D341Med (cell line): ENCODE data around the gene TGFBR2.

Source experiments
- DNase-seq: peaks from one replicate; pipeline ENCODE4 v3.0.0; 2012; ENCODE audit warnings: low spot score

Gene TGFBR2

DNA sequence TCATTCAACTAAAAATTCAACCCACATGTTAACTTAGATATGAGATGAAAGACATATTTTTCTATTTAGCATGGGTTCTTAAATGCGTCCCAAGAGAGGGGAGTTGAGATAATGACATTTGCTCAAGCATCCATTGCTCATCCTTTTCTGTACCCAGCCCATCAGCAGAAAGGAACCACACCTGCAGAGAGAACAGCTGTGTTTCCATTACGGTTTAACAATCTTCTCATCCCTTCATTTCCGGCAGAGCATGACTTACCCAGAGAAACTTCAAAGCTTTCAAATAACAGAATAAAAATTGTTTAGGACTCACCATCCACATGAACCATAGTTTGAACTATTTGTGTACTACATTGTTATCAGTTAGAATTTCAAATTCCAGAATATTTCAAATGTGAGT, 113.1 kb downstream of the TGFBR2 start:
- DNase-seq, result no peak

DNA sequence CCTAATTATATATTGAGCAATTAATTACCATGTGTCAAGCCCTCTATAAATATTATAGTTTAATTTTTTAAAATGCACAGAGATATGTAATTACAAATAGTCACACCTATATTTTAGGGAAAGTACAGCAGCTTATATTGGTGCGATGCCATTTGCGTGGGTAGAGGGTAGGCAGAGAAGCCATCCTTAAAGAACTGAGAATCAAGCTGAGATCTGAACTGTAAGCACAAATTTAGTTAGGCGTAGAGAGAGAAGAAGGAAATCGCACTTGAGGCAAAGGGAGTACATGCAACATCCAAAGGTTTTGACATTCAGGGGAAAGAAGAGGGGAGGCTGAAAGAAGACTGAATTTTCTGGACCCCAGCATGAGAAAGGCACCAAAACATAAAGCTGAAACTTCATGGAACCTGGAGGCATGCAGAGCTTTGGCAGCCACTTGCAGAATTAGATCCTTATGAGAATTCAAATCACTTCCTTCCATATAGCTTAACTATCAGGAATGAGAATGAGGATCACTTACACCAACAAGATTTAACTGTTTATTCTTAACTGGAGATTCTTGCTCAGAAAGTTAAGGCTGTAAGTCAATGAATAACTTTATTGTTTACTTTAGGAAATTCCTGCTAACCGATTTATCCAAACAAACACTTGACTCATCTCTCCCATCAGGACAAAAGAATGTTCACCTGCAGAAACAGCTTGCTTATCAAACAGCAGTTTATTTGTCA, 114.3 kb downstream of the TGFBR2 start:
- no peak for DNase-seq

DNA sequence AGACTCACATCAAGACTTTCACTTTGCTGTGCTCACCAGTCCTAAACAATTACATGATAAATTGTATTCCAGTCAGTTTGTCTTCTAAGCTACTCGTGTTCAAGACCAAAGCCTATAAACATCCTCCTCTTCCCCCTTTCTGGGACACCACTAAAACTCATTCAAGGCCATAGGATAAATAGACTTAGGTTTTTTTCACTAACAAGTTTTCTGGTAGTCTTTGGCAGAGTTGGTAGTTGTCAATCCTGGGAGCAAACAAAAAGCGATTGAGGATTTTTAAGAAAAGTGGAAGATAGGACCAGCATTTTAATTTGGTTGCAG, 114.9 kb downstream of the TGFBR2 start:
- no peak for DNase-seq

GRCh38 chr3:30723211-30723610, 116.8 kb downstream of the TGFBR2 start:
- no peak for DNase-seq

DNA sequence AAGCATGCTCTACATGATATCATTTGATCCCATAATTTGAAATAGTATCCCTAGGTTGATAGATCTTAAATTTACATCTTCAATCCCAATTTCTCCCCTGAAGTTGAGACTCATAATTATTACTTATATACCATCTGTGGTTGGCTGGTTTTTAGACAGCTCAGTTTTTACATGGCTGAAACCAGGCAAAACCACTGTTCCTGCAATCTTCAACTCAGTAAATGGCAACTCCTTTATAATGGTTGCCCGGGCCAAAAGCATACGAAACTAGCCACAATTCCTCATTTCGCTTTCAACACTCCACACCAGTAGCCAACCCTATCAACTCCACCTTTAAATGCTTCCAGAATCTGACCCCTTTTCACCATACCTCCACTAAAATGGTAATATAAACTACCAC, 118.5 kb downstream of the TGFBR2 start:
- DNase-seq, result no peak

GRCh38 chr3:30728143-30728542, 121.7 kb downstream of the TGFBR2 start:
- no peak for DNase-seq

GRCh38 chr3:30729512-30729911, 123.1 kb downstream of the TGFBR2 start:
- DNase-seq, result no peak

- DNase-seq, result no peak
Measured at GRCh38 chr3:30729936-30730335, 123.5 kb downstream of the TGFBR2 start.

DNA sequence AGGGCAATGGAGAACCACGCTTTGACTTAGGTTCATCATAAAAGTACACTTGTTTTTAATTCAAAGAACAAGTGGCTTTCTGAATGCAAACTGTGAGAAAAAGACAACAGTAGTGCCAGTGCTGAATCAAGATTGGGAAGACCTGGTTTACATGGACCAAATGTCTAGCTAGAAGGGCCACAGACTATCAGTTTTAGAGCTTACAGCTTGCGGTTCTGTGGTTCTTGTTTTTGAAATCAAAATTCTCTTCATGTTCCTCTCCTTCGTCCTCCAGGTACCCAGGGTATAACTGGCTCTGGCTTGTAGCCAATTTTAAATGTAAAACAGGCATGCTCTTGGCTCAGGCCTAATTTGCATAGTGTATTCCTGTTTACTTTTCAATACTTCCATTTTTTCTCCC, 124.6 kb downstream of the TGFBR2 start:
- no peak for DNase-seq

- no peak for DNase-seq
Measured at GRCh38 chr3:30733209-30733608, 126.8 kb downstream of the TGFBR2 start.

- no peak for DNase-seq
Measured at GRCh38 chr3:30733696-30734095, 127.3 kb downstream of the TGFBR2 start.

- DNase-seq, result no peak
Measured at GRCh38 chr3:30737743-30738499, 131.5 kb downstream of the TGFBR2 start.

DNA sequence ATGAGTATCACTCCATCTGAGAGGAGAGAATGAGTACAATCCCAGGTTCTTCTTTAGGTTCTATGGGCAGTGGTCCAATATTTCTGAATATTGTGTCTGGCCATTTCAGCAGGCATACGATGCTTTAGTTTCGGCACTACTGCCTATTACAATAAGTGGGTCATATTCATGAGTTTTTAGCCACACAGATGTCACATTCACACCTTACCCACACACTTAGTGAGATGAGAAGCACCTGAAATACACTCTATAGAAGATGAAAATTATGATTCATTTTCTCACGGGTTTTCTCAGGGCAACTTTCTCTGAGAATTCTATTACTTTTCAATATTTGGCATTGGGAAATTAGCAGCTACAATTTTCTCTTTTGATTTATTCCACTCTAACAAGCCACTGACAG, 132.2 kb downstream of the TGFBR2 start:
- DNase-seq, result no peak

DNA sequence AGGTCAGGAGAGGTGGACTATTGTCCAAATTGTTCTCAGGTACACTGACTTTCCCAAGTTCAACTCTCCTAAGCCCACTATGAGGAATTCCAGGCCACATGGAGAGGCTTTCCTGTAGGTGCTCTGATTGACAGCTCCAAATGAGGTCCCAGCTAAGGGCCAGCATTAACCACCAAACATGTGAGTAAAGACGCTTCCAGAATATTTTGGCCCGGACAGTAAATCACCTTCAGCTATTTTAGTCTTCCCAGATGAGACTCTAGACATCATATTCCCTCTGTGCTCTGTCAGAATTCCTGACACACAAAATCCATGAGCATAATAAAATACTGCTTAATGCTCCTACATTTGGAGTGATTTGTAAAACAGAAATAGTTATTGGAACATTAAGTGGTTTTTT, 135.5 kb downstream of the TGFBR2 start:
- DNase-seq, result no peak

GRCh38 chr3:30742796-30743619, 136.6 kb downstream of the TGFBR2 start:
- no peak for DNase-seq
